Left renal cortex interstitium (tissue), 4 donors: ENCODE results near the gene MOBP. TPM values are rescaled to one million over a fixed set of nuclear protein-coding genes. Genes with fewer than 3 reads are reported as not detected.
"Not testable (repeated sequence)": the region's sequence is repeated elsewhere in the genome, so short reads cannot be mapped to it uniquely, and the experiment has no call there.

Experiments
- DNase-seq, 4 donors: peaks; one replicate each; pipeline ENCODE4 v3.0.0-alpha.2; 2013; ENCODE audit warnings: low read depth in 4 of 4, low spot score in 2 of 4, missing footprints in 1 of 4
- polyA plus RNA-seq, 4 donors: library from polyadenylated mRNA; unstranded; fragments of 120-200 nt; gene quantifications; one replicate each; pipeline ENCODE4 v1.2.1, GENCODE V29; 2013; ENCODE audit not compliant: insufficient read length in 4 of 4

MOBP gene
- polyA plus RNA-seq, 4 donors: 0.17 to 0.96 (median 0.20) TPM; not detected in 1

DNA sequence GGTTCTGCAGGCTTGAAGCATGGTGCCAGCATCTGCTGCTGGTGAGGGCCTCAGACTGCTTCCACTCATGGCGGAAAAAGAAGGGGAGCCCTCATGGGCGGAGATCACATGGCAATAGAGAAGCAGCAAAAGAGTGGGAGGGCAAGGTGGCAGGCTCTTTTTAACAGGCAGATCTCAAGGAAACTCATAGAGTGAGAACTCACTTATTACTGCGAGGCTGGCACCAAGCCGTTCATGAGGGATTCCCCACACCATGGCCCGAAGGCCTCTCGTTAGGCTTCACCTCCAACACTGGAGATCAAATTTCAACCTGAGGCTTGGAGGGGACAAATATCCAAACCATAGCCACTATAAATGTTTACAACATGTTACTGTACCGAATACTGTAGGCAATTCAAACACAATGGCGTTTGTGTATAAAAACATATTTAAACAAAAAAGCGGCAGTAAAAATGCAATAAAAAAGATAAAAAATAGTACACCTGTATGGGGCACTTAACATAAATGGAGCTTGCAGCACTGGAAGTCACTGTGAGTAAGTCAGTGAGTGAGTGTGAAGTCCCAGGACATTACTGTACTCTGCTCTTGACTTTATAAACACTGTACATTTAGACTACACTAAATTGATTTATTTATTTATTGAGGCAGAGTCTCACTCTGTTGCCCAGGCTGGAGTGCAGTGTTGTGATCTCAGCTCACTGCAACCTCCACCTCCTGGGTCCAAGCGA, 18.8 kb upstream of the MOBP start:
- no peak for DNase-seq

DNA sequence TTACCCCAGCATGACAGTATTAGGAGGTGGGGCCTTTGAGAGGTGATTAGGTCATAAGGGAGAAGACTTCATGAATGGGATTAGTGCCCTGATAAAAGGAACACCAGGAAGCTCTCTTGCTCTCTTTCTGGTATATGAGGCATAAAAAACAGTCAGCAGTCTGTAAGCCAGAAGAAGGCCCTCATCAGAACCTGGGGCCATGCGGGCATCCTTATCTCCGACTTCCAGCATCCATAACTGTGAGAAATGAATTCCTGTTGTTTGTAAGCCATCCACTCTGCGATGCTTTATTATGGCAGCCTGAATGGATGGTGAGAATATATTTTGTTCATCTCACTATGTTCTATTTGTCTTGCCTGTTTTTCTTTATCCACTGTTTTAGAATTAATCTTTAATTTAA, 17.7 kb upstream of the MOBP start:
- DNase-seq: no peak

DNA sequence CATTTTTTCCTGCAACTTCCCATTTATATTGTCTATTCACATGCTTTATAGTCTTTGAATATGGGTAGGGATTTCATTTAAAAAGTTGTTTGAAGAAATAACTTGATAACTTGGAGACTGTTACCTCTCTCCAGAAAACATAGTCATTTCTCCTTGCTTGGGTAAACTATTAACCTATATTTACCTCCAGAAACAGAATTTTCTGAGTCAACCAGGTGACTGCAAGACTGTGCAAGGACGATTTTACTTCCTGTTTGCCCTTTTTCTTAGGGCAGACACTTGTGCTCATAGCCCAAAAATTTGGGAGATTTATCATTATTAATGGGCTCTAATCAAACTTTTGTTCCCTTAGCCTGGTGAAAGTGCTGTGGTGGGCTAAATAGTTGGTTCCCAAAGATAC, 14.3 kb upstream of the MOBP start:
- DNase-seq: no peak

DNA sequence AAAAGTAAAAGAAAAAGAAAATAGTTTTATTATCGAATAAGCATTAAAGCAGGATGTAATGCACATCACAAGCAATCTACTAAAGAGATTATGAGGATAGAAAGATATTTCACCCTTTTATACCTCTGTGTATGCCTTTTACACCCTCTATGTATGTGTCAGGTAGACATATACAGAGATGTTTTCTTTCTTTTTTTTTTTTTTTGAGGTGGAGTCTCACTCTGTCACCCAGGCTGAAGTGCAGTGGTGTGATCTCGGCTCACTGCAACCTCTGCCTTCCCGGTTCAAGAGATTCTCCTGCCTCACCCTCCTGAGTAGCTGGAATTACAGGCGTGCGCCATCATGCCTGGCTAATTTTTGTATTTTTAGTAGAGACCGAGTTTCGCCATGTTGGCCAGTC, 13.6 kb upstream of the MOBP start:
- not testable (repeated sequence) for DNase-seq

DNA sequence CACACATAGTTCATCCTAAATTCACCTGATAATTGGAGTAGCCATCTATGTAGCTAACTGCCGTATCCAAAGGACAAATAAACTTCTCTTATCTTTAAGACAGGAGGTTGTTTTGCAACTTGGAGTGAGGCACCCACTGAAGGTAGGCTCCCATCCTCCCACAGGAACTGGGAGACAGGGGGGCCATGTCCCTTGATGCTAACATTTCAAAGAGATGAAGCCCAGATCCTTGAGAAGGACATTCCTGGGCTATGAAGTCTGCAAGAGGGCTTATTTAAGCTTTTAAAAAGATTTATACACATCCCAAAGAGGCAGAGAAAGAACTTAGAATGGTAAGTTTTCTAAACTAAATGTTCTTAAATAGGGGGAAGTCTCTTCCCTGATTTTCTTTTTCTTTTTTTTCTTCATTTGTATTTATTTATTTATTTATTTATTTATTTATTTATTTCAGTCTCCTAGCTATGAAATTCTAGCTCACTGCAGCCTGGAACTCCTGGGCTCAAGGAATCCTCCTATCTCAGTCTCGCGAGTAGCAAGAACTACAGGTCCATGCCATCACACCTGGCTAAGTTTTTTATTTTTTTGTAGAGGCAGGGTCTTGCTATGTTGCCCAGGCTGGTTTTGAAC, 12.8 kb upstream of the MOBP start:
- no peak for DNase-seq

DNA sequence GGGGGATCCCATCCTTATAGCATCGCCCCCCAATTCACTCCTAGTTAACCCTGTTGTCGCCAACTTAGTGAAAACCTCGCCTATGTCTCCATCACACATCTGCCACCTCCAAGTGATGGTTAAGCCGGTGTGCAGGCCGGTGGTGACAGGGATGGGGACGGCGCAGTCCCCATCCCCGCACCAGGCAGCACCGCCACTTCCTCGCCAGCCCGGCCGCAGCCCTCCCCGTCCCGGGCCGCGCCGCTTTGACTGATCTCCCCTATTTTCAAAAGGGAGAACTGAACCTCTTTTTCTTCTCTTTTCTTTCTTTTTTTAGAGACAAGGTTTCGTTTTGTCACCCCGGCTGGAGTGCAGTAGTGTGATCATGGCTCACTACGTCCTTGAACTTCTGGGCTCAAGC, 11.3 kb upstream of the MOBP start:
- no peak for DNase-seq

DNA sequence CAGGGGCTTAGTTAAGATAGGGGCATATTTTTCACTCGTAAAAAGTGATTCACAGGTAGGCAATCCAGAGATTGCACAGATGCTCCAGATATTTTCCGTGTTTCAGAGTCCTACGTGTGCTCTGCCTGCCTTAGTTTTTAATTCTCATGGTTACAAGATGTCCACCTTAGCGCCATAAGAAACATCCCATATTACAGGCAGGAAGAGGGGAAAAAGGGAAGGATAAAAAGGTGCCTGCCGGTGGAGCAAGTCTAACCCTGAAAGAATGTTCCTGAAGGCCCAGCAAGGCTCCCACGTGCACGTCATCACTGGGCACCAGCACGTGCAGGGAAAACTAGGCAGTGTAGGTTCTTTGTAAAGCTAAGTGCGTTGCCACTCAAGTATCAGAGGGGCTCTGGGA, 10.1 kb upstream of the MOBP start:
- DNase-seq: no peak

DNA sequence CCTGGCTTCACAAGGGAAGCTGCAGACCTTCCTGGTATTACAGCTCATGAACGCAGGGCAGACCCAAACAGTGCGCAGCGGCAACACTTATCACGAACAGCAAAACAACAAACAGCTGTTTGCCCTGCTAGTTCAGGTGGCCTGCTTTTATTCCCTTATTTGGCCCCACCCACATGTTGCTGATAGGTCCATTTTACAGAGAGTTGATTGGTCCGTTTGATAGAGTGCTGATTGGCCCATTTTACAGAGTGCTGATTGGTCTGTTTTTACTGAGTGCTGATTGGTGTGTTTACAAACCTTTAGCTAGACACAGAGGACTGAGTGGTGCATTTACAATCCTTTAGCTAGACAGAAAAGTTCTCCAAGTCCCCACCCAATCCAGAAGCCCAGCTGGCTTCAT, 8.9 kb upstream of the MOBP start:
- DNase-seq: not testable (repeated sequence)

DNA sequence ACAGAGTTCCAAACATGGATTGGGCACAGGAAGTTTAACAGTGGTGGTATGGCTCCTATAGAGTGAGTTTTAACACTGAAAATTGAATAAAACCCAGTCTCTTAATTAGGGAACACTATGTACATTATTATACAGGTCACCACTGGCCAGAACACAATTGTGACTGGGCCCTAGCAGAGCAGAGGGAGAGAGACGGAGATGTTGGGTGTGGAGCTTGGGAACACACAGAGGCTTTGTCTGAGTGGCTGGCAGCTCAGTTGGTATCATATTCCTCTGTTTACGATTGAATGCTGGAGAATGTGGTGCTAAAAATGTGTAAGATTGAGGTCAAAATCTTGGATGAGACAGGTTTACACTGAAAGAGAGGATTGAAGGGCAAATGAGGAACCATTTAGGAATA, 6.8 kb upstream of the MOBP start:
- no peak for DNase-seq

DNA sequence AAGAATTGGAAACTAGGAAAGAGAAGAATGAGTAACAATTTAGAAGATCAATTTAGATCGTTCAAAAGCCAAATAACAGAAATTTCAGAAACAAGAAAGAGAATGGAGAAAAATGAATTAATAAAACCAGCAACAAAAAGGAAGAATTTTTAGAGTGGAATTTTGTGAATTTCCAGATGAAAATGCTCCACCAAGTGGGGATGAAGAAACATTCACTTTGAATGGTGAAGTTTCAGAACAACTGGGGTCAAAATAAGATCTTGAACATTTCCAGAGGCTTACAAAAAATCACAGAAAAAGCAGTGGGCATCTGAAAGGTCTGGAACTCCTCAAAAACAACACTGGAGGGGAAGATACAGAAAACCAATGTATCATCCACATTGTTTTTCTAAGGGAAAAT, 4.2 kb upstream of the MOBP start:
- DNase-seq: no peak

DNA sequence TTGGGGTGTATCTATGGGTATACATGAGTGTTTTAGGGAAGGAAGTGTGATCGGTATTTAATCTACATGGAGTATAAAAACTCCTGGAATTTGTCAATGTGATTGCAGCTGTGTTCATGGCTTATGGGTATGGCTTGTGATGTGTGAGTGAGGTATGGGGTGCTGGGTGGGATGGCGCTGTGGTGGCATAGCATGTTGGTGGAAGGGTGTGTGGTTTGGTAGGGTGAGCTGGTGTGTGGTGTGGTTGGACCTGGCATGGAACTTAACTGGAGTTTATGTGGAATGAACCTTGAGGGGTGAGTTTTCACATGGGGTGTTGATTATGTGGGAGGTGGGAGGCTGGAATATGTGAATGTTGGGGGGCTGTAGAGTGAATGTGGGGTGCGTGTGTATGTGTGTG, 492 bp upstream of the MOBP start:
- DNase-seq: no peak

DNA sequence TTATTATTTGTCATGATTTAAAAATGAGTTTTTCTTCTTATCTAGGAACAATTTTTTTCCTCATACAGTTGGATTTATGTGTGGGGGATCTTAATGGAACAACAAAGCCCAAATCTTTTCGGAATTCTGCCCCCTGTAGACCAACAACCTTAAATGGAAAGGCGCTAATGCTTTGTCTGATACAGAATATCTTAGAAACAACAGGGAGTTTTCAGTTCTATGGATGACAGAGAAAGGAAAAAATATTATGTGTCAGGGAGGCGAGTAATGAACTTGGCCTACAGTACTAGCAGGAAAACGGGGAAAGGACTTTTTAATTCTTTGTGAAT, 592 bp downstream of the MOBP start:
- no peak for DNase-seq

DNA sequence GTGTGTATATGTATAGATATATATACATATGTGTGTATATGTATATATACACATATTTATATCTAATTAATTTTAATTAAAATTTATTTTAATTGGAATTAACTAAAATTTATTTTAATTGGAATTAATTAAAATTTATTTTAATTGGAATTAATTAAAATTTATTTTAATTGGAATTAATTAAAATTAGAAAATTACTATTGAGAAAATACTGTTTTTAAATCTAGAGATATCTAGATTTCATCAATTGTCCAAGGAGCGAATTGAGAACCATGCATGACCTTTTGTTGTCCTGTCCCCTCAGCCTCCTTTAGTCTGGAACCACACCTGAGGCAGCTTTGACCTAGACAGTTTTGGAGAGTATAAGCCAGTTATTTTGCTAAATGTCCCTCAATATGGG, 1.8 kb downstream of the MOBP start:
- DNase-seq: no peak

DNA sequence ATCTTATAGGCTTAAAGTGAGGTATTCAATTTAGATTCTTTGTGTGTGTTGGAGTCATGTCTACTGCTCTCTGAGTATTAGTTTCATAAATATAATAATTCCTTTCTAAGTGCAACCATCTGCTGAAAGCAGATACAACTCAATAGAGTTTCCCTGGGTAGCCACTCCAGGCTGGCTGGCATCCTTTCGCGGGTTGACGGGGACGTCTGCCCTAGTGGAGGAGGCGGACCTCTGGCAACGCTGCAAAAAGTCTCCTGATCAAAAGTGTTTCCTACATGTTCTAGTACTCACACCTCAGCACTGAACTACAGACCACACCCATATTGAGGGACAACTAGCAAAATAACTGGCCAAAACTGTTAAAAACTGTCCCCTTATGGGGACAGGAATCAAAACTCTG, 2.5 kb downstream of the MOBP start:
- no peak for DNase-seq

DNA sequence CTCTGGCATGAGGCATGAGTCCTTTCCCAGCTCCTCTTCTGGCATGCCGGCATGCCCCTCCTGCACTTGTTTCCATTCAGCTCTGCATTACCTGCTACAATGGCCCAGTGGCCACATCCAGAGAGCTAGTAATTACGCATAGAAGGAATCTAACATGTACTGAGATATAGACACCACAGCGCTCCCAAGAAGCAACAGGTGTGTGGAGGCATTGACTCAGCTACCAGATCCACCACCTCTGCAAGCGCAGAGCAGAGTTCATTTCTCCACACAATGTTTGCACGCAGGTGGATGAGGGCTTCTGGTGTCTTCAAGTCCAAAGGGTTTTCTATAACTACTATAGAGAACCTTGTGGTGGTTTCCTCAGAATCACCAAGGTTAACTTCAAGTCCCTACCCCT, 4.2 kb downstream of the MOBP start:
- DNase-seq: no peak

DNA sequence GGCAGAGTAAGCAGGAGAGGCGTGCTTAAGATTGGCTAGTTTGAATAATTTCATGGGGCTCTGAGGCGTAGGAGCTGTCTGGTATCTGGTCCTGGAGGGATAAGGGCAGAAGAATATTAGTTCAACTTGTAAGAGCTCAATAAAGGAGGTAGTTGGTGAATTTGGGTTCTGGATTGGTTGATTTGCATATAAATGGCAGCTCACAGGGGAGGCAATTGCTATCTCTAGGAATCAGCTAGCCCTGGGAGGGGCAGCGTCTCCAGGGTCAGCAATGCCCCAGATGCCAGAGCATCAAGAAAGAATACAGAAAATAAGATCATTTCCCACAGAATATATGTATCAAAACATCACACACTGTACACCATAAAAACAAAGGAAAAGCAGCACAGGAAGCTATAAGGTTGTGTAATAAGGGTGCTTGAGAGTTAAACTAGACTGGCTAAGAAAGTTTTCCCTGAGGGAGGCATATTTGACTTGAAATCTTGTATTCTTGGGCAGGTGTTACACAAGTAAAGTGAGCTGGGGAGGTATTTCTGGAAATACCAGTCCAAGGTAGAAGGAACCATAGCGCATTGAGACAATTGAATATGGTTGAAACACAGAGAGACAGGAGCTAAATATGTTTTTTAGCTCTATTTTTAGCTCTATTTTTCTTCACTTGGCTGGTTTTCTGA, 6.1 kb downstream of the MOBP start:
- DNase-seq: no peak

DNA sequence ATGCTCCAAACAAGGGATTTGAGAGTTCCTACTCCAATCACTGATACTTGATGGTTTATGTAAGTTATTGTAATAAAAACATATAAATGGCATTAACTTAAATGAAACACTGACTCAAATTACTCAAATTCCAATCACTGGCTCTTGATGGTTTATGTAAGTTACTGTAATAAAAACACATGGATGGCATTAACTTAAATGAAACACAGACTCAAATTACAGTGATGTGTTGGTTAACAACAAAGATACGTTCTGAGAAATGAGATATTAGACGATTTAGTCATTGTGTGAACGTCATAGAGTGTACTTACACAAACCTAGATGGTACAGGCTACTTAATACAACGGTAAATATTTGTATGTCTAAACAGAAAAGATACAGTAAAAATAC, 6.6 kb downstream of the MOBP start:
- DNase-seq: no peak

DNA sequence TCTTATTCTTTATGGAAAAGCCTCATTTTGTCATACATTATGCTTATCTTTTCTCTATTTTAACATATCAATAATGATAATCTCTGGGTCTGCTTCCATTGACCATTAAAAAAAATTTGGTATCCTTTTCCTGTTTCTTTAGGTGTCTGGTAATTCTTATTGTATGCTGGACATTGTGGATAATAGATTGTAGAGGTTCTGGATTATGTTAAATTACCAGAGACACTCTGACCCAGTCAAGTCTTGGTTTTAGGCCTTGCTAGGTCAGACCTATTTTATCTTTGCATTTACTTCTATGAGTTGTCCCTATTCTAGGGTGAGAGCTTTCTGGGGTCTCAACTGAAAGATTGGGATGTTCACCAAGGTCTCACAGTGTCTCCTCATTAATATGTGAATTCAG, 9.3 kb downstream of the MOBP start:
- DNase-seq: no peak

DNA sequence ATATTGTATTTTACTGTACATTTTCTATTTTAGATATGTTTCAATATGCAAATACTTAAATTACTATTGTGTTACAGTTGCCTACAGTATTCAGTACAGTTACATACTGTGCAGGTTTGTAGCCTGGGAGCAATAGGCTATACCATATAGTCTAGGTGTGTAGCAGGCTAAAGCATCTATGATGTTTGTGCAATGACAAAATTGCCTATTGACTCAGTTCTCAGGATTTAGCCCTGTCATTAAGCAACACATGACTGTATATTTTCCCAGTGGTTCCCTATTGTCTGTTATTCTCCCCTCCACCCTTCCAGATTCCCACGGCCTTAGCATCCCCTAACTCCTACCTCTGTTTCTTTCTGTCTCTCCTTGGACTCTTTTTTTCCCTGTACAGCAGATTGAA, 10.7 kb downstream of the MOBP start:
- DNase-seq: no peak

DNA sequence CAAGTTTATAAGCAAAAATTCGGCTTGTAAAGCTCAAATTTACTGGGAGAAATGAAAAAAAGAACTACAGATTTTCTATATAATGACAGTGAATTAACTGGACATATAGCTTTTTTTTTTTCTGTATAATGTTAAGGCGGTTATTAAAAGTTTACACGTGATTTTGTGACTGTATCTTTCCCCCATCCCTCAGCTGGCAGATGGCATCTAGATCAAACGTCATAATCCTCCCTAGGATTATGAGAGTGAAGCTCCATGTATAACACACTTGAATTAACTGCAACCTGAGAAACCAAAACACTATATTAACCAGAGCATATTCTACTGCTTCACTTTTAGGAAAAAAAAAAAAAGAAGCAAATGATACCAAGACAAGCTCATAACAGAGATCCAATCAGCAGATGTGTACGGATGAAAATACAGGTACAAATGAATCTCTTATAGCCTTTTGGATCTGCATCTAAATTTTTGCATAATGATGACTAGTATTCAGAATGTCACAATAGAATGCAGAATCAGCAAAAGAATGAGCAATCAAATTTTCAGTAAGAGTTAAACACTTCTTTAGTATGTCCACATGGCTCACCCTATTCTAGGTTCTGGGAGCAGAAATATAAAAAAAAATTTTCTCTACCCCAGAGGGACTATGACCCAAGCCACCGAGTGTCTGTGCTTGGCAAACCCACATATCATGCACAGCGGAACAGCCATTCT, 12.4 kb downstream of the MOBP start:
- no peak for DNase-seq

DNA sequence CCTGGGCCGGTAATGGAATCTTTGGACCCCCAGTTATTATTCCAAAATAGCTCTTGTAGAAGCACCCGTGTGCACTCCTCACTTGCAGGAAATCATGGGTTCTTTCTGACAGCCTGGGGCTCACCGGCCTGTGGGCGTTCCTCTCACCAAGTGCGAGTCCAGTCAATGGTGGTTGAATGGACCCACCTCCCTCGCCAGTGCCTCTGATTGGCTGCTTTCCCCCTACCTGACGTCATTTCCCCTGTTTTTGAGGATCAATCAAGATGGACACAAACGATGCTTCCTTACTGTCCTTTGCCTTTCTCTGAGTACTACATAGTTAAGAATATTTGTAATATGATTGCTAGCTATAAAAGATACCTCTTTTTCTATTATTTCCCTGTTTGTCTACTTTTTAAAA, 18.1 kb downstream of the MOBP start:
- no peak for DNase-seq

DNA sequence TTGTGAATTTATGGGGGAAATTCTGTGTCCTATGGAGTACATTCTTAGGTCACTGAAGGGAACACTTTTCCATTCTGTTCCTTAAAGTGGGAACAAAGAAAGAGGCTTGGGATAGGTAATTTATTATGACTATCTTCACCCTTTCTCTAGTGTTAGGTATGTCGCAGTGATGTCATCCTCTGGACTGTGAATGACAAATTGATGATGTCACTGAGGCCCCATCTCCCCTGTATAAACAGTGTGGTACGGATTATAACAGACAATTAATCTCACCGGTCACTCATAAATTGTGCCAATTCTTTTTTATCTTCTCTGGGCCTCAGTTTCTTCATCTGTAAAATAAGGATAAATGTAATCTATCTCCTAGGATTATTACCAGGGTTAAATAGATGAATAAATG, 23.5 kb downstream of the MOBP start:
- DNase-seq: no peak
